GM18951 (cell line): ENCODE results near the gene ARPP21.
"Not testable (repeated sequence)": the region's sequence is repeated elsewhere in the genome, so short reads cannot be mapped to it uniquely, and the experiment has no call there.

Experiments used
- POLR2A ChIP-seq: IDR thresholded peaks from 4 replicates; pipeline ENCODE4 v1.6.1; 2011; ENCODE audit warnings: mild to moderate bottlenecking; ENCODE audit not compliant: insufficient read length, insufficient read depth; ENCODE audit errors: extremely low read depth
- in situ Hi-C: fragments of 300-500 bp; cut with MboI; formaldehyde crosslinking; loops from one replicate; pipeline ENCODE4 v1.12.0; 2022; ENCODE audit warnings: low sequenced_read_pairs, mixed read lengths, inconsistent platforms; ENCODE audit not compliant: unreplicated experiment

Gene ARPP21

DNA sequence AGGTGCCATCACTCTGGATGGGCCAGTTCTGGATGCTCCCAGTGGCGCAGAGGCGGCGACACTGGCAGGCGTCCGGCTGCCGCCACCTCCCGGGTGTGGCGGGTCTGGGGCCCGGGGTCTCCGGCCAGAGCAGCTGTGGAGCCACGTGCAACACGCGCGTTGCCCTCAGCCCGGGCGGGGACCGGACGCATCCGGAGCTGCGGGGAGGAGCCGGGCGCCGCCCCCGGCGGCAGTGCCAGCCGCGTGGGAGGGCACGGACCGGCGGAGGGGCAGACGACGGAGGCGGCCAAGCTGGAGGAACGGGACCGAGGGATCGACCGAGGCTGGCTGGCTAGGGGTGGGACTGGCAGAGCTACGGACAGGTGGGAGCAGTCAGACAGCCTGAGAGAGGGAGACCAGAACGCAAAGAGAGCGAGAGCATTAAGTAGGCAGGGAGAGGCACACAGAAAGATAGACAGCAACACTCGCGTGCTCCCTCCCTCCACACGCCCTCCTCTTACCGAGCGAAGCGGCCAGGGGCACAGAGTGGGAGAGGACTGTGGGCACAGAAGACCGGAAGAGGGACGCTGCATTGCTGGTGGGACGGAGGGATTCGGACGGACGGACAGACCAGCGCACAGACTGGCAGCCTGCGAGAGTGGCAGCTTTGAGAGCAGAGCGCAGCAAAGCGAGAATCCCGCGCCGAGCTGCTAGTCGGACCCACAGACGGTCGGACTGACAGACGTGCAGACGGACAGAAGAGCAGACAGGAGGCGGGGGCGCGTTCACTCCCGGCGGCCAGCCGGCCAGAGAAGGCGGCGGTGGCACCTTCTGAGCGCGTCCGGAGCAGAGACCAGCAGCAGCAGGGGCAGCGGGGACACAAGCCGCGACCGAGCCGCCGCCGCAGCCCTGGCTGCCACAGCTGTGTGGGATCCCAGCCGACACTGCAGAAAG, at the start of gene ARPP21:
TSS of gene ARPP21 (plus strand) at position 272 of the 933 bp plus-strand sequence. CDS start 42,227 bp downstream, outside the sequence.
- in situ Hi-C loops, result no loop called here
- TF ChIP-seq POLR2A, result no peak

DNA sequence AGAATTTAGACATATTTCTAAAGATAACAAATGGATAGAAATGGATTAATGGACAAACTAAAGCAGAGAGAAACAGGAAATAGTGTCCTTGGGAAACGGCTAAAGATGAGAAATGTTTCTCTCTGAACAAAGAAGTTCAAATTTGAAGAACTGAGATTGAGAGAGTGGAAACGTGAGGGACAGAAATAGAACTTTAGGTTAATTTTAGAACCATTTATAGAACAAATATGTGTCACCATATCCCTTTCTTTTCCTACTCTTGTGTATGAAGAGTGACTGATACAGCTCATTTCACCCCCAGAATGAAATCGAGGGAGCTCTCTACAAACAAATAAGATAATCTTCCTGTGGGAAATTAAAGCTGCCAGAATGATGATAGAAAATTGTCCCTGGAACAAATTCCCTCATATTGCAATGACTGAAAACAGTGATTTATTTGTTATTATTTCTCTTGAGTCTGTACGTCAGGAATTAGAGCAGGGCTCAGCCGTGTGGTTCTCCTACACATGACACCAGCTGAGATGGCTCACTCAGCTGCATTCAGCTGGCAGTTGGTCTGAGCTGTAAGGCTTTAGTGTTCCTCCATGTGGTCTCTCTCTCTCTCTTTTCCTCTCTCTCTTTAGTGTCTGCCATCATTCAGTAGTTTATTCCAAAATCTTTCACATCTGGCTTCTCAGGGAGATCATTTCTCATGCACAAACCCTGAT, 46.6 kb upstream of the ARPP21 start:
- in situ Hi-C loops, result no loop called here

DNA sequence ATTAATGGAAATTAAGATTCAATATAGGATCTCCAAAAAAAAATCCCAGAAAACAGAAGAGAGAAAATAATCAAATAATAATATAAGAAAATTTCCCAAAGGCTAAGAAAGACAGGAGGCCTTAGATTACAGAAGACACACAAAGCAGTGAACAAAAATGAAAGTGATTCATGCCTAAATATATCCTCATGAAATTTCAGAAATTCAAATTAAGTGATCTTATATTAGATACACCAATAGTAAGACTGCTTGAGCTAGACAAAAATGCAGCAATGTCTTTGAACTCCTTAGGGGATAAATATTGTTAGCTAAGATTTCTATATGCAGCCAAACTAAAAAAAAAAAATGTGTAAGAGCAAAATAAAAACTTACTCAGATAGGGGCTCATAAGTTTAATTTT, 44.6 kb upstream of the ARPP21 start:
- in situ Hi-C loops, result no loop called here
- no peak for TF ChIP-seq POLR2A

More for the DNA sequence above, 46.6 kb upstream of the ARPP21 start:
- no peak for TF ChIP-seq POLR2A

DNA sequence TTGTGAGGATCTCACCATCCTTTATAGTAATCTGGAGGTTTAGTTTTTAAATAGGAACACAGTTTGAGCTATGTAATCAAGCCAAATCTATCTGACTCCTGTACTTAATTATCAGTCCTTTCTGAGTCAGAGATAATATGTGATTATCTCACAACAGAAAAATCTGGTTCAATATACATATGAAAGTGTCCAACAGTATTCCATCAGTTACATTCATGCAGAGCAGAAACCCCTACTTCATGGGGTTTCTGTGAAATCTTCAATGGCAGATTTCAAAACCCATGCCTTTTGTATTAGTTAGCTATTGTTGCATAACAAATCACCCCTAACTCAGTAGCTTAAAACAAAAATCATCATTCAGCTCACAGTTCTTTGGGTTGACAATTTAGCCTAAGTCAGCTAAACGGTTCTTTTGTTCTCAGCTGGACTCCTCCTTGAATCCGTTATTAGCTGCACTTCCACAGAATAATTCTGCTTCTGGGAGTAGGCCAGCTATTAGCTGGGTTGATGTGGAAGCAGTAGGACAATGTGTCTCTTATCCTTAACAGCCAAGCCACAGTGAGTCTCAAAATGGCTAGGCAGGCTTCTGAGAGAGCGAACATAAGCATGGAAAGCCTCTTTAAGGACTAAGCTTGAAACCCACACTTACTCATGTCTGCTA, 42.9 kb upstream of the ARPP21 start:
- in situ Hi-C loops, result no loop called here
- no peak for TF ChIP-seq POLR2A

DNA sequence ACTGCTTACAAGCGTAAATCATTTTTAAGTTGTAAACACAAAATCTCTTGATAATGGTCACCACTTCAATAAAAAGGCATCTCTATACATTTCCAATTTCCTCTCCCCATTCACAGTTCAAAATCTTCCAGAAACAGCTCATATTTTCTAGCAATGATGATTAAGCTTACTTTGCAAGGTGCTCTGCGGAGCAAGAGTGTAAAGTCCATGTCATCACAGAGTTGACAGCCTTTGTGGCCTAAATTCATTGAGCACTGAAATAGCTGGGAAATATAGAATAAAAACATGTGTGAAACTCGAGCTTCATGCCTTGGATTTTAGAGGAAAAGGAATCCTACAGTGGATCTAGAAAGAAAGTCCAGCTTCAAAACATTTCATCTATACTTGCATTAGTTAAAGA, 41.8 kb upstream of the ARPP21 start:
- TF ChIP-seq POLR2A, result no peak
- in situ Hi-C loops, result no loop called here

DNA sequence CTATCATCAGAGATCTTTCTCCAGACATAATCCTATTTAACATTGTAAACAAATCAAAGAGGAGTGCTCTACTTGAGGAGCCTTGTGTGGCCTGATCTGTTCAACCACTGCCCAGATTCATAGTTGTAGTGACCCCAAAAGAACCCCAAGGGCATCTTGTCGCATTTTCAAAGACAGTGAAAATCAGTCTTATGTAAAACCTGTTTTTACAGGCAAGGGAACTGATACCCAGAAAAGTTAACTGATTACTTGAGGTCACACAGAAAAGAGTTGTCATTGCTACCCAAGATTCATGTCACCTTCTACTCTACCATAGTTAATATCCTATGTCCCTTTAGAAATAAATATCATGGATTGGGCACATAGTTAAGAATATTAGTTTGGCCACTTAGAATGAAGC, 40.5 kb upstream of the ARPP21 start:
- no peak for TF ChIP-seq POLR2A
- in situ Hi-C loops, result no loop called here

DNA sequence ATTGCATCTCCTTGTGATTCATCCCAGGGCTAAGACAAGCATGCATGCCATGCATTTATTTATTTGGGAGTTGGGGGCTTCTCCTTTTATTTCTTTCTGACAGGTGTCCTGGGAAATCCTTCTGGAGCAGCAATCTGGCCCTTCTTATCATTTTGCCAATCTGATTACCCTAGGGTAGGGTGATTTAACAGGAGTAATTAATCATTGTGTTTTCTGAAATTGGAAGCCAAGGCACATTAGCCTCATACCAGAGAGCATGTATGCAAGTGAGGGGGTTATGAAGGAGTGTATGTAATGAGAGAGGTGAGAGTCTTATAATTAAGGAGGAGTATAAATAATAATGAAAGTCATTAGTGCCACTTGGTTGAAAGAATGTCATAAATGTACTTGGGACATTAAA, 37.4 kb upstream of the ARPP21 start:
- in situ Hi-C loops, result no loop called here
- TF ChIP-seq POLR2A, result no peak

DNA sequence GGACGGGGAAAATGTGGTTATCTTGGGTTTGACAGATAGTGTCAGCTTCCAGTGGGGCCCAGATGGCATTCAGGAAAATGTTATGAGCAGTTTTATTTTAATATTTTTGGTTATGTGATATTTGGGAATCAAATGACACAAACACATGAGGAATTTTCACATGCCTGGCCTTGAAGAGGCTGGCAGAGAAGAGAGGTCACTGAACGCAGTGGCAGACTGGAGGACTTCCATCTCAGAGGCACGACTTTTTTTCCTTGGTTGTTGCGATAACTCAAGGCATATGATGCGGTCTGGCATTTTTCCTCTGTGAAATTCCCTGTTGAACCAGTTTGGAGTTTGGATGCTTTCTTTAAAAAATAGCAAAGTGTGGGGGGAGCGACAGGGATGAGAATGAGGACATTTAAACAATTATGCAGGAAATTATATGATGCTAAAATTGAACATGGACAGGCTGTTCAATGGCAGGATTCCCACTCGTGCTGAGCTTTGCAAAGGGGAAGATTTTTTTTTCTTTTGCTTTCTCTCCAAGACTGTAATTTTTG, 36.9 kb upstream of the ARPP21 start:
- no peak for TF ChIP-seq POLR2A

DNA sequence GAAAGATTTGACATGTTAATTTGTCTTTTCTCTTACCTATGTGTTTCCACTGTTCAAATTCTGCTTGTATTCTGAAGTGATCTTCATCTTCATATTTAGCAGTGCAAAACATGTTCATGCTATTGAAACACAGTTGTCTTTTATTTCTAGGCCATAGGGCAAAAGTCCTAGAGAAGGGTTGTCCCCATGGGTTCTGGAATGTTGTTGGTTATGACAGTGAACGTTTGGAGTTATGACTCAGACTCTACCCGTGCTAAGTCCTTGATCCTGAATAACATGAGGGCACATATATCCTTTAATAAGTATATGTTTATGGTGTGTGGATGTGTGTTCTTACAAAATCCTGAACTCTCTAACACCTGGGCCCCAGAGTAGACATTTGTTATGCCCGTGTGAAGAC, 23.0 kb upstream of the ARPP21 start:
- in situ Hi-C loops, result no loop called here
- no peak for TF ChIP-seq POLR2A

More for the DNA sequence above, 36.9 kb upstream of the ARPP21 start:
- in situ Hi-C loops, result no loop called here

DNA sequence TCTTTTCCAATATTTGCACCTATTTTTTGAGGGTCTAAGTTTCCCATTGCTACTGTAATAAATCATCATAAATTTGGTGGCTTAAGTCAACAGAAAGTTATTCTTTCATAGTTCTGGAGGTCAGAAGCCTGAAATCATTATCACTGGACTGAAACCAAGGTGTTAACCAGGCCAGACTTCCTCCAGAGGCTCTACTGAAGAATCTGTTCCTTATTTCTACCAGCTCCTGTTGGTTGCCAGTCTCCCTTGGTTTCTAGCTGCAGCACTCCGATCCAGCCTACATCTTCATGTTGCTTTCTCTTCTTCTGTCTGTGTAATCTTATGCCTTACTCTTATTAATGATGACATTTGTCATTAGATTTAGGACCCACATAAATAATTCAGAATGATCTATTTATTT, 22.0 kb upstream of the ARPP21 start:
- no peak for TF ChIP-seq POLR2A
- in situ Hi-C loops, result no loop called here

DNA sequence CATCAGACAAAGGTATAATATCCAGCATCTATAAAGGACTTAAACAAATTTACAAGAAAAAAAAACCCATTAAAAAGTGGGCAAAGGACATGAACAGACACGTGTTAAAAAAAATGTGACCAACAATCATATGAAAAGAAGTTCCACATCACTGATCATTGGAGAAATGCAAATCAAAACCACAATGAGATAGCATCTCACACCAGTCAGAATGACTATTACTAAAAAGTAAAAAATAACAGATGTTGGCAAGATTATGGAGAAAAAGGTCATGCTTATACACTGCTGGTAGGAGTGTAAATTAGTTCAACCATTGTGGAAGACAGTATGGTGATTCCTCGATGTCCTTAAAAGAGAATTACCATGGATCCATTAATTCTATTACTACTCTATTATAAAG, 19.1 kb upstream of the ARPP21 start:
- in situ Hi-C loops, result not testable (repeated sequence)

DNA sequence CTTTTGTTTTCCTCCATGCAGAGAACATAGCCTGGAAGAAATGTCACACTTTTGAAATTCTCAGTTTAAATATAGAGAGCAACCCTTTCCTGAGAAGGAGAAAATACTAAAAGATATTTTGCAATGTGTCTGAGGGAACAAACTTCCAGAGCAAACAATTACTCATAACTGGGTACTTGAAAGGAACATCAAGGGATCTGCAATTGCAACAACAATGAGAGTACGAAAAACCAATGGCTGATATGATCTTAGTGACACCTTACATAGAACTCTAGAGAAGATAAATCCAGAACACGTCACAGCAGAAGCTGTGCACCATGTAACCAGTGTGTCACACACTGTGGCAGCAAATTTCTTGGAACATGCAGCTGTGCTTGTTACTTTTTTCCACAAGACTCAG, 14.6 kb upstream of the ARPP21 start:
- TF ChIP-seq POLR2A, result no peak
- in situ Hi-C loops, result no loop called here
